ENCODE measurements around the gene GABRR3. TPM values are rescaled to one million over a fixed set of nuclear protein-coding genes. Genes with fewer than 3 reads are reported as not detected.
A peak's percentile ranks its signal among the peaks of the same experiment; 100 is the strongest.

The GABRR3 gene
- total RNA-seq, 1 experiment from 2014 or later: not detected

- Mint-ChIP-seq H3K4me1 (ENCODE audit: low read depth, unreplicated experiment) (peaks cover 13% of the 10 kb centered on the region), H3K27ac (ENCODE audit: unreplicated experiment) (no peak overlapping the region), H3K9me3 (ENCODE audit: unreplicated experiment) (no peaks in the 10 kb centered on the region), H3K4me3 (ENCODE audit: unreplicated experiment) (no peak overlapping the region), H3K36me3 (ENCODE audit: insufficient read depth, unreplicated experiment) (peaks cover 7% of the 10 kb centered on the region), H3K27me3 (ENCODE audit: insufficient read depth, unreplicated experiment) (no peaks in the 10 kb centered on the region)
- ChIA-PET POLR2A (no interaction called here), CTCF (no interaction called here)
- no peaks in the 10 kb centered on the region for H3K27me3 ChIP-seq (replicated peaks; ENCODE audit: control insufficient read depth, insufficient read depth, low read length)
- TF ChIP-seq, protein P1, sequence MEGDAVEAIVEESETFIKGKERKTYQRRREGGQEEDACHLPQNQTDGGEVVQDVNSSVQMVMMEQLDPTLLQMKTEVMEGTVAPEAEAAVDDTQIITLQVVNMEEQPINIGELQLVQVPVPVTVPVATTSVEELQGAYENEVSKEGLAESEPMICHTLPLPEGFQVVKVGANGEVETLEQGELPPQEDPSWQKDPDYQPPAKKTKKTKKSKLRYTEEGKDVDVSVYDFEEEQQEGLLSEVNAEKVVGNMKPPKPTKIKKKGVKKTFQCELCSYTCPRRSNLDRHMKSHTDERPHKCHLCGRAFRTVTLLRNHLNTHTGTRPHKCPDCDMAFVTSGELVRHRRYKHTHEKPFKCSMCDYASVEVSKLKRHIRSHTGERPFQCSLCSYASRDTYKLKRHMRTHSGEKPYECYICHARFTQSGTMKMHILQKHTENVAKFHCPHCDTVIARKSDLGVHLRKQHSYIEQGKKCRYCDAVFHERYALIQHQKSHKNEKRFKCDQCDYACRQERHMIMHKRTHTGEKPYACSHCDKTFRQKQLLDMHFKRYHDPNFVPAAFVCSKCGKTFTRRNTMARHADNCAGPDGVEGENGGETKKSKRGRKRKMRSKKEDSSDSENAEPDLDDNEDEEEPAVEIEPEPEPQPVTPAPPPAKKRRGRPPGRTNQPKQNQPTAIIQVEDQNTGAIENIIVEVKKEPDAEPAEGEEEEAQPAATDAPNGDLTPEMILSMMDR (IDR thresholded peaks at IDR 0.05; ENCODE audit: insufficient read depth in 1 of 2, low read depth in 1 of 2, low read length in 1 of 2, severe bottlenecking in 1 of 2, unreplicated experiment in 1 of 2): no peak
- H3K36me3 ChIP-seq (ENCODE audit: control insufficient read depth, insufficient read depth, low read length): no peaks in the 10 kb centered on the region
- no peak for DNase-seq
- intact Hi-C loops (cut with micrococcal nuclease; ENCODE audit: unreplicated experiment): no loop called here
- H3K4me3 ChIP-seq (ENCODE audit: low read depth, low read length): no peak overlapping the region
- BruUV-seq (replicated peaks): no TSS peak
- peaks cover 23% of the 10 kb centered on the region for H3K4me1 ChIP-seq
- H3K9me3 ChIP-seq: no peaks in the 10 kb centered on the region
Observed at GRCh38 chr3:97969541-97969940, 65.6 kb downstream of the GABRR3 start.

DNA sequence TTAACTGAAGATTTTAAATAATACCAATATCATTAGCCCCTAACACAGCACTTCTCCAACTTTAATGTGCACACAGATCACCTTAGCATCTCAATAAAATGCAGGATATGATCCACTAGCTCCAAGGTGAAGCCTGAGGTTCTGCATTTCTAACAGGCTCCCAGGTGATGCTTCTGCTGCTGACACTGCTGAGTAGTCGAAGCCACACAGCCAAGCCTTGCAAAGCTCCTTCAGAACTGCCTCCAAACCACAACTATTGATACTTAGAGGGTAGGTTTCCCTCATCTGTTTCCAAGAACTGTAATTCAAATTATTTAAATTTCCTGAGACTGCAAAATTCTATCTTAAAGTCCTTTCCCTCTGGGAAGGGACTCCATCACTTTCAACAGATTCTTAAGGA, 66.7 kb downstream of the GABRR3 start:
- no peak for DNase-seq
- H3K4me1 Mint-ChIP-seq (ENCODE audit: low read depth, unreplicated experiment): peaks cover 13% of the 10 kb centered on the region
- no peak overlapping the region for H3K4me3 ChIP-seq (ENCODE audit: low read depth, low read length)
- no peaks in the 10 kb centered on the region for H3K27me3 Mint-ChIP-seq (ENCODE audit: insufficient read depth, unreplicated experiment)
- no peak overlapping the region for H3K4me3 Mint-ChIP-seq (ENCODE audit: unreplicated experiment)
- BruUV-seq (replicated peaks): no TSS peak
- H3K27ac Mint-ChIP-seq (ENCODE audit: unreplicated experiment): no peak overlapping the region
- H3K36me3 ChIP-seq (ENCODE audit: control insufficient read depth, insufficient read depth, low read length): no peaks in the 10 kb centered on the region
- ChIA-PET CTCF (no interaction called here), POLR2A (no interaction called here)
- intact Hi-C loops (cut with micrococcal nuclease; ENCODE audit: unreplicated experiment): no loop called here
- H3K27me3 ChIP-seq (replicated peaks; ENCODE audit: control insufficient read depth, insufficient read depth, low read length): no peaks in the 10 kb centered on the region
- no peaks in the 10 kb centered on the region for H3K9me3 Mint-ChIP-seq (ENCODE audit: unreplicated experiment)
- H3K4me1 ChIP-seq: peaks cover 19% of the 10 kb centered on the region
- no peaks in the 10 kb centered on the region for H3K9me3 ChIP-seq
- peaks cover 7% of the 10 kb centered on the region for H3K36me3 Mint-ChIP-seq (ENCODE audit: insufficient read depth, unreplicated experiment)
- TF ChIP-seq, protein P1 (IDR thresholded peaks at IDR 0.05; ENCODE audit: insufficient read depth in 1 of 2, low read depth in 1 of 2, low read length in 1 of 2, severe bottlenecking in 1 of 2, unreplicated experiment in 1 of 2): no peak

DNA sequence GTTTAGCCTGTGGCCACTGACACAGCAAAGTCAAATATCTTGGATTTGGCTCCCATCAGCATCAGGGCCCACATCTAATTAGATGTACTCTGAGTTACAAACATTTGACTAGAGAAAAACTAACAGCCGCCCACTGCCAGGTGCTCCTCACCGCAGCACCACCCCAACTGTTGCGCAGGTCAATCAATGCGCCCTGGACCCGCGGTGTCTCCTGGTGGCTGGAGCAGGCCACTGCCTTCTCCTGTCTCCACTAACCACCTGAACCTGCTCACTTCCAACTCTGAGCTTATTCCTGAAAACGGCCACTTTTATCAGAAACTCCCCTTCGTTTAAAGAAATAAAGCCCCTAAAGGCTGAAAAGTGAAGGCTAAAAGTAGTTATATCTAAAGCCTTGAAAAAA, 67.1 kb downstream of the GABRR3 start:
- BruUV-seq (replicated peaks): no TSS peak
- no peak overlapping the region for H3K4me3 ChIP-seq (ENCODE audit: low read depth, low read length)
- ChIA-PET CTCF (no interaction called here), POLR2A (no interaction called here)
- intact Hi-C loops (cut with micrococcal nuclease; ENCODE audit: unreplicated experiment): no loop called here
- H3K9me3 Mint-ChIP-seq (ENCODE audit: unreplicated experiment): no peaks in the 10 kb centered on the region
- no peaks in the 10 kb centered on the region for H3K9me3 ChIP-seq
- peaks cover 7% of the 10 kb centered on the region for H3K36me3 Mint-ChIP-seq (ENCODE audit: insufficient read depth, unreplicated experiment)
- H3K4me1 Mint-ChIP-seq (ENCODE audit: low read depth, unreplicated experiment): peaks cover 13% of the 10 kb centered on the region
- TF ChIP-seq, protein P1 (IDR thresholded peaks at IDR 0.05; ENCODE audit: insufficient read depth in 1 of 2, low read depth in 1 of 2, low read length in 1 of 2, severe bottlenecking in 1 of 2, unreplicated experiment in 1 of 2): peak in 1 of 2 experiments; percentile 9
- no peaks in the 10 kb centered on the region for H3K27me3 ChIP-seq (replicated peaks; ENCODE audit: control insufficient read depth, insufficient read depth, low read length)
- no peaks in the 10 kb centered on the region for H3K36me3 ChIP-seq (ENCODE audit: control insufficient read depth, insufficient read depth, low read length)
- no peaks in the 10 kb centered on the region for H3K27me3 Mint-ChIP-seq (ENCODE audit: insufficient read depth, unreplicated experiment)
- H3K4me1 ChIP-seq: peaks cover 15% of the 10 kb centered on the region
- no peak overlapping the region for H3K27ac Mint-ChIP-seq (ENCODE audit: unreplicated experiment)
- no peak overlapping the region for H3K4me3 Mint-ChIP-seq (ENCODE audit: unreplicated experiment)
- DNase-seq: peak in 1 of 2 experiments; percentile 25

All from Caco-2 (cell line).